Upper lobe of right lung (tissue), 1 donor: Measurements from ENCODE around the gene SLC28A3. TPM values are rescaled to one million over a fixed set of nuclear protein-coding genes. Genes with fewer than 3 reads are reported as not detected.

Experiments
- ATAC-seq: fragments of 200-7000 bp; cut with Tn5 transposase; one replicate; pipeline ENCODE4 v1.9.1; 2020; ENCODE audit warnings: mild to moderate bottlenecking, moderate library complexity
- DNase-seq: peaks from one replicate; pipeline ENCODE4 v3.0.0-alpha.2; 2020
- H3K27ac ChIP-seq: fragments of 200-600 bp; one replicate; pipeline ENCODE4 v1.8.0; 2022
- H3K27me3 ChIP-seq: fragments of 200-600 bp; one replicate; pipeline ENCODE4 v1.8.0; 2022; ENCODE audit warnings: mild to moderate bottlenecking
- H3K36me3 ChIP-seq: fragments of 200-600 bp; one replicate; pipeline ENCODE4 v1.8.0; 2022
- H3K4me1 ChIP-seq: fragments of 200-600 bp; one replicate; pipeline ENCODE4 v1.8.0; 2022
- H3K4me3 ChIP-seq: fragments of 200-600 bp; one replicate; pipeline ENCODE4 v1.8.0; 2022; ENCODE audit warnings: mild to moderate bottlenecking
- H3K9me3 ChIP-seq: fragments of 200-600 bp; one replicate; pipeline ENCODE4 v1.8.0; 2022
- intact Hi-C: fragments of 100-400 bp; cut with DNase I; formaldehyde crosslinking; loops from one replicate; pipeline ENCODE4 v1.11.0; 2022
- total RNA-seq: library from RNA; stranded (reverse); fragmentation: NEBNext Ultra II Directional; extraction: Animal tissue kit (Norgen Biotek cat#: 25700); gene quantifications from one replicate; pipeline ENCODE4 v1.2.1, GENCODE V29; 2021
- TF ChIP-seq, protein P1 (sequence below): fragments of 200-600 bp; IDR thresholded peaks from one replicate; pipeline ENCODE4 v1.8.0; 2022; ENCODE audit warnings: antibody characterized with exemption
- donor health status: DM: no; HTN: yes; CAD: no; lungs with severe emphysema.

The SLC28A3 gene
- total RNA-seq, 1 donor from 2014 or later: 1.6 TPM

DNA sequence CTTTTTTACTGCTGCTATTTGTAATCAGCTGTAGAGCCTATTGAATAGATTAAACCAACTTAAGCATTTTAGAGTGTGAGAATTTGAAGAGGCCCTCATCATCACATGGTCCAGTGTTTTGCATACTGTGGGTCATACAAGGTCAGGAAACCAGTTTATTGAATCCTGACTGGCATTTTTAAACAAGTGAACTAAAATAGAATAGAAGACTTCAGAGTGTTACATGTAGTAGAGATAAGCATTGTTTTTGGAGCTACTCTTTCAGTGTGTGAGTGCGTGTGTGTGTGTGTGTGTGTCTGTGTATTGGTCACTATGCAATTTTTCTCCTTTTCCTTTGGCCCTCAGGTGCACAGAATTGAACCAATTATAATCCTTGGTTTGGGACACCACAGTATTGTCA lies 114.4 kb downstream of the SLC28A3 start:
- no peak overlapping the region for H3K4me3 ChIP-seq
- TF ChIP-seq, protein P1, sequence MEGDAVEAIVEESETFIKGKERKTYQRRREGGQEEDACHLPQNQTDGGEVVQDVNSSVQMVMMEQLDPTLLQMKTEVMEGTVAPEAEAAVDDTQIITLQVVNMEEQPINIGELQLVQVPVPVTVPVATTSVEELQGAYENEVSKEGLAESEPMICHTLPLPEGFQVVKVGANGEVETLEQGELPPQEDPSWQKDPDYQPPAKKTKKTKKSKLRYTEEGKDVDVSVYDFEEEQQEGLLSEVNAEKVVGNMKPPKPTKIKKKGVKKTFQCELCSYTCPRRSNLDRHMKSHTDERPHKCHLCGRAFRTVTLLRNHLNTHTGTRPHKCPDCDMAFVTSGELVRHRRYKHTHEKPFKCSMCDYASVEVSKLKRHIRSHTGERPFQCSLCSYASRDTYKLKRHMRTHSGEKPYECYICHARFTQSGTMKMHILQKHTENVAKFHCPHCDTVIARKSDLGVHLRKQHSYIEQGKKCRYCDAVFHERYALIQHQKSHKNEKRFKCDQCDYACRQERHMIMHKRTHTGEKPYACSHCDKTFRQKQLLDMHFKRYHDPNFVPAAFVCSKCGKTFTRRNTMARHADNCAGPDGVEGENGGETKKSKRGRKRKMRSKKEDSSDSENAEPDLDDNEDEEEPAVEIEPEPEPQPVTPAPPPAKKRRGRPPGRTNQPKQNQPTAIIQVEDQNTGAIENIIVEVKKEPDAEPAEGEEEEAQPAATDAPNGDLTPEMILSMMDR: no peak
- DNase-seq (no peak), ATAC-seq (peak; percentile 57)
- no peaks in the 10 kb centered on the region for H3K4me1 ChIP-seq
- peaks cover under 1% of the 10 kb centered on the region for H3K27me3 ChIP-seq
- H3K36me3 ChIP-seq: no peaks in the 10 kb centered on the region
- no peaks in the 10 kb centered on the region for H3K9me3 ChIP-seq
- H3K27ac ChIP-seq: no peak overlapping the region
- intact Hi-C loops: no loop called here
